Suprapubic skin (tissue), 4 donors: ENCODE results near the gene LIPG. TPM values are rescaled to one million over a fixed set of nuclear protein-coding genes. Genes with fewer than 3 reads are reported as not detected.

Experiments
- DNase-seq, 2 donors: peaks; one replicate each; pipeline ENCODE4 v3.0.0-alpha.2; 2019; ENCODE audit warnings: low spot score in 2 of 2
- H3K27ac ChIP-seq: fragments of 200-600 bp; sonication (generic); one replicate; pipeline ENCODE4 v1.5.1; 2019
- H3K27me3 ChIP-seq: fragments of 200-600 bp; sonication (generic); one replicate; pipeline ENCODE4 v1.5.1; 2019
- H3K36me3 ChIP-seq: fragments of 200-600 bp; sonication (generic); one replicate; pipeline ENCODE4 v1.5.1; 2019
- H3K4me1 ChIP-seq: fragments of 200-600 bp; sonication (generic); one replicate; pipeline ENCODE4 v1.5.1; 2019
- H3K4me3 ChIP-seq: fragments of 200-600 bp; sonication (generic); one replicate; pipeline ENCODE4 v1.5.1; 2019; ENCODE audit warnings: mild to moderate bottlenecking
- H3K9me3 ChIP-seq: fragments of 200-600 bp; sonication (generic); one replicate; pipeline ENCODE4 v1.5.1; 2019
- CTCF ChIP-seq, 2 donors: fragments of 200-600 bp in 1 of 2; fragments of 450-650 bp in 1 of 2; sonication (generic) in 1 of 2; IDR thresholded peaks; one replicate each; pipeline ENCODE4 v1.5.1; 2016 to 2019; ENCODE audit warnings: antibody characterized with exemption in 2 of 2, mild to moderate bottlenecking in 1 of 2, moderate library complexity in 1 of 2
- EP300 ChIP-seq: sonication (generic); formaldehyde crosslinking; IDR thresholded peaks from one replicate; pipeline ENCODE4 v1.6.1; 2017; ENCODE audit warnings: antibody characterized with exemption
- POLR2A ChIP-seq, 2 donors: fragments of 450-650 bp; IDR thresholded peaks; one replicate each; pipeline ENCODE4 v1.6.1; 2017; ENCODE audit warnings: antibody characterized with exemption in 2 of 2, mild to moderate bottlenecking in 2 of 2, moderate library complexity in 2 of 2
- POLR2AphosphoS5 ChIP-seq, 3 donors: sonication (generic); formaldehyde crosslinking; IDR thresholded peaks; one replicate each; pipeline ENCODE4 v1.6.1; 2017; ENCODE audit warnings: antibody characterized with exemption in 3 of 3
- WGBS: methylation state at CpG from one replicate; pipeline ENCODE4 v1.1.5; 2018; 5-methylcytosine and 5-hydroxymethylcytosine counted together
- total RNA-seq, 4 donors: library from RNA; depleted of rRNA; stranded (reverse); fragments of >200 nt; gene quantifications; one replicate each; pipeline ENCODE4 v1.1.0, GENCODE V29; 2016

The LIPG gene
- total RNA-seq, 4 donors from 2014 or later: 6.9 to 11.8 (median 9.1) TPM

GRCh38 chr18:49626842-49627467 is 65.1 kb downstream of the LIPG start:
- no peaks in the 10 kb centered on the region for H3K36me3 ChIP-seq
- H3K4me3 ChIP-seq: no peak overlapping the region
- no peak for DNase-seq
- peaks cover 7% of the 10 kb centered on the region for H3K4me1 ChIP-seq
- no peaks in the 10 kb centered on the region for H3K9me3 ChIP-seq
- TF ChIP-seq POLR2AphosphoS5 (IDR thresholded peaks at IDR 0.05) (no peak), CTCF (IDR thresholded peaks at IDR 0.05) (no peak), POLR2A (IDR thresholded peaks at IDR 0.05) (no peak), EP300 (no peak)
- H3K27me3 ChIP-seq: peaks cover under 1% of the 10 kb centered on the region
- no peak overlapping the region for H3K27ac ChIP-seq
- WGBS: 75% methylated on average over 8 of the region's 8 CpGs

- DNase-seq: no peak
- H3K4me3 ChIP-seq: no peak overlapping the region
- H3K9me3 ChIP-seq: no peaks in the 10 kb centered on the region
- no peaks in the 10 kb centered on the region for H3K36me3 ChIP-seq
- 77% methylated on average over 3 of the region's 3 CpGs for WGBS
- H3K27me3 ChIP-seq: no peaks in the 10 kb centered on the region
- H3K27ac ChIP-seq: no peak overlapping the region
- H3K4me1 ChIP-seq: peaks cover 7% of the 10 kb centered on the region
- TF ChIP-seq POLR2AphosphoS5 (IDR thresholded peaks at IDR 0.05) (no peak), POLR2A (IDR thresholded peaks at IDR 0.05) (no peak), EP300 (no peak), CTCF (IDR thresholded peaks at IDR 0.05) (no peak)
These were observed 66.3 kb downstream of the LIPG start for GRCh38 chr18:49628119-49628518.

- 40% methylated on average over 16 of the region's 16 CpGs for WGBS
- H3K4me1 ChIP-seq: peaks cover 7% of the 10 kb centered on the region
These were observed 67.3 kb downstream of the LIPG start for GRCh38 chr18:49628881-49629795.

GRCh38 chr18:49630246-49630699 is 68.4 kb downstream of the LIPG start:
- Histone ChIP-seq H3K4me3 (no peak overlapping the region), H3K36me3 (no peaks in the 10 kb centered on the region), H3K9me3 (no peaks in the 10 kb centered on the region), H3K27ac (no peak overlapping the region), H3K4me1 (peaks cover 7% of the 10 kb centered on the region), H3K27me3 (no peaks in the 10 kb centered on the region)
- DNase-seq: no peak
- TF ChIP-seq CTCF (IDR thresholded peaks at IDR 0.05): no peak
- TF ChIP-seq POLR2AphosphoS5 (IDR thresholded peaks at IDR 0.05): no peak
- no peak for TF ChIP-seq EP300
- no peak for TF ChIP-seq POLR2A (IDR thresholded peaks at IDR 0.05)

More at GRCh38 chr18:49628881-49629795, 67.3 kb downstream of the LIPG start:
- Histone ChIP-seq H3K36me3 (no peaks in the 10 kb centered on the region), H3K27ac (no peak overlapping the region), H3K9me3 (no peaks in the 10 kb centered on the region), H3K27me3 (no peaks in the 10 kb centered on the region), H3K4me3 (no peak overlapping the region)
- no peak for TF ChIP-seq POLR2AphosphoS5 (IDR thresholded peaks at IDR 0.05)
- DNase-seq: peak in 1 of 2 donors; percentile 29

GRCh38 chr18:49631146-49631866 is 69.4 kb downstream of the LIPG start:
- peak in 1 of 2 donors; percentile 43 for DNase-seq
- WGBS: 82% methylated on average over 12 of the region's 12 CpGs

More at GRCh38 chr18:49631146-49631866, 69.4 kb downstream of the LIPG start:
- peaks cover 7% of the 10 kb centered on the region for H3K4me1 ChIP-seq
- no peak overlapping the region for H3K27ac ChIP-seq
- TF ChIP-seq POLR2A (IDR thresholded peaks at IDR 0.05) (no peak), EP300 (no peak), CTCF (IDR thresholded peaks at IDR 0.05) (no peak), POLR2AphosphoS5 (IDR thresholded peaks at IDR 0.05) (no peak)
- no peaks in the 10 kb centered on the region for H3K36me3 ChIP-seq
- no peaks in the 10 kb centered on the region for H3K9me3 ChIP-seq
- H3K4me3 ChIP-seq: no peak overlapping the region
- H3K27me3 ChIP-seq: no peaks in the 10 kb centered on the region
